ENCODE measurements around the gene SRC. TPM values are rescaled to one million over a fixed set of nuclear protein-coding genes. Genes with fewer than 3 reads are reported as not detected.

The SRC gene
- total RNA-seq, 1 donor, result 17.8 TPM

GRCh38 chr20:37393196-37393862 is 47.4 kb downstream of the SRC start:
- DNase-seq (ENCODE audit: low read depth in 2 of 3, low spot score in 2 of 3), result no peak

- DNase-seq (ENCODE audit: low read depth in 2 of 3, low spot score in 2 of 3), result no peak
Measured at GRCh38 chr20:37393863-37394542, 48.1 kb downstream of the SRC start.

GRCh38 chr20:37394543-37395409 is 48.8 kb downstream of the SRC start:
- DNase-seq (ENCODE audit: low read depth in 2 of 3, low spot score in 2 of 3), result no peak

GRCh38 chr20:37395410-37395797 is 49.5 kb downstream of the SRC start:
- no peak for DNase-seq (ENCODE audit: low read depth in 2 of 3, low spot score in 2 of 3)

GRCh38 chr20:37395921-37396415 is 50.0 kb downstream of the SRC start:
- no peak for DNase-seq (ENCODE audit: low read depth in 2 of 3, low spot score in 2 of 3)

GRCh38 chr20:37396416-37397075 is 50.6 kb downstream of the SRC start:
- no peak for DNase-seq (ENCODE audit: low read depth in 2 of 3, low spot score in 2 of 3)

GRCh38 chr20:37397076-37397953 is 51.4 kb downstream of the SRC start:
- no peak for DNase-seq (ENCODE audit: low read depth in 2 of 3, low spot score in 2 of 3)

GRCh38 chr20:37397954-37398749 is 52.2 kb downstream of the SRC start:
- DNase-seq (ENCODE audit: low read depth in 2 of 3, low spot score in 2 of 3), result no peak

- DNase-seq (ENCODE audit: low read depth in 2 of 3, low spot score in 2 of 3), result no peak
Measured at GRCh38 chr20:37398750-37399621, 53.0 kb downstream of the SRC start.

- no peak for DNase-seq (ENCODE audit: low read depth in 2 of 3, low spot score in 2 of 3)
Measured at GRCh38 chr20:37401282-37401929, 55.5 kb downstream of the SRC start.

GRCh38 chr20:37401930-37402675 is 56.2 kb downstream of the SRC start:
- DNase-seq (ENCODE audit: low read depth in 2 of 3, low spot score in 2 of 3), result no peak

GRCh38 chr20:37403107-37404033 is 57.4 kb downstream of the SRC start:
- DNase-seq (ENCODE audit: low read depth in 2 of 3, low spot score in 2 of 3), result no peak

- DNase-seq (ENCODE audit: low read depth in 2 of 3, low spot score in 2 of 3), result no peak
Measured at GRCh38 chr20:37404461-37404890, 58.5 kb downstream of the SRC start.

GRCh38 chr20:37405351-37405897 is 59.5 kb downstream of the SRC start:
- no peak for DNase-seq (ENCODE audit: low read depth in 2 of 3, low spot score in 2 of 3)
